GM13976 (cell line): ENCODE data around the gene NADK2.
"Not testable (repeated sequence)": the region's sequence is repeated elsewhere in the genome, so short reads cannot be mapped to it uniquely, and the experiment has no call there.

Experiments used
- DNase-seq: peaks from one replicate; pipeline ENCODE4 v3.0.0; 2012; ENCODE audit warnings: low spot score
- in situ Hi-C: fragments of 300-500 bp; cut with MboI; formaldehyde crosslinking; loops from one replicate; pipeline ENCODE4 v1.12.0; 2022; ENCODE audit warnings: low sequenced_read_pairs, mixed read lengths, inconsistent platforms; ENCODE audit not compliant: unreplicated experiment
- TF ChIP-seq, protein P1 (sequence below): IDR thresholded peaks from 2 replicates; pipeline ENCODE4 v1.5.1; 2012; ENCODE audit warnings: borderline replicate concordance, mild to moderate bottlenecking; ENCODE audit not compliant: insufficient read depth; ENCODE audit errors: extremely low read depth, missing control alignments, control extremely low read depth

Gene NADK2

GRCh38 chr5:36241631-36242533 lies at the start of gene NADK2:
TSS of gene NADK2 (minus strand) at chr5:36241925. CDS start at chr5:36241798, 127 bp downstream.
- in situ Hi-C loops = no loop called here
- DNase-seq = peak; percentile 96
- TF ChIP-seq, protein P1, sequence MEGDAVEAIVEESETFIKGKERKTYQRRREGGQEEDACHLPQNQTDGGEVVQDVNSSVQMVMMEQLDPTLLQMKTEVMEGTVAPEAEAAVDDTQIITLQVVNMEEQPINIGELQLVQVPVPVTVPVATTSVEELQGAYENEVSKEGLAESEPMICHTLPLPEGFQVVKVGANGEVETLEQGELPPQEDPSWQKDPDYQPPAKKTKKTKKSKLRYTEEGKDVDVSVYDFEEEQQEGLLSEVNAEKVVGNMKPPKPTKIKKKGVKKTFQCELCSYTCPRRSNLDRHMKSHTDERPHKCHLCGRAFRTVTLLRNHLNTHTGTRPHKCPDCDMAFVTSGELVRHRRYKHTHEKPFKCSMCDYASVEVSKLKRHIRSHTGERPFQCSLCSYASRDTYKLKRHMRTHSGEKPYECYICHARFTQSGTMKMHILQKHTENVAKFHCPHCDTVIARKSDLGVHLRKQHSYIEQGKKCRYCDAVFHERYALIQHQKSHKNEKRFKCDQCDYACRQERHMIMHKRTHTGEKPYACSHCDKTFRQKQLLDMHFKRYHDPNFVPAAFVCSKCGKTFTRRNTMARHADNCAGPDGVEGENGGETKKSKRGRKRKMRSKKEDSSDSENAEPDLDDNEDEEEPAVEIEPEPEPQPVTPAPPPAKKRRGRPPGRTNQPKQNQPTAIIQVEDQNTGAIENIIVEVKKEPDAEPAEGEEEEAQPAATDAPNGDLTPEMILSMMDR = peak; percentile 63

DNA sequence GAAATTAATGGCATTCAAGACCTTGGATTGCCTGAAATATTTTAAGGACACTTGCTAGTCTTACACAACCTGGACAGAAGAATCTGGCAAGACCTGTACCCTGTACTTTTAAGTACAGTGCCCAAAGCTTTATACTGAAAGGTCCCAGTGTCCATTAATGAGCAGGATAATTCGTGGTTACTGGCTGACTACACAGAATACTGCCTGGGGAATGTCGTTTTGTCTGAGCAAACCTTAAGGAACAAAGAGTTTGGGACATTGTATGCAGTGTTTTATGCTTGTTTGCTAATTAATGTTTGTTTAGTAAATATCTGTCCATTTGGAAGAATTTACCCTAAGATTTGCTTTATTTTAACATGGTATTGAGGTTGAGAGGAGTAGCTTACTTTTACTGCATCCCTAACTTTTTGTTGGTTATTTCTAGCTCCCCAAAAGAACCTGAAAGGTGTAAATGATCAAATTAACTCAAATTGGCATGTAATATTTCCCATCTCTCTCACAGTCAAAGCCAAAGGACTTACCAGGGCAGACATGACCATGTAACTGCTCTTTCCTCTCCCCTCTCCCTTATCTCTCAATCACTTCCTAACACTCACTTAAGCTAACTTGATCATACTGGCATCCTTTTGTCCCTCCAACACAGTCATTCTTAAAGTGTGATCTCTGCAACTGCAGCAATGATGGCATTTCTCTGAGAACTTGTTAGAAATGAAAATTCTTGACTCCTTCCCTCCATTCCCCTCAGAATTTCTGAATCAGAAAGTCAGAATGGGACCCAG lies 44.3 kb upstream of the NADK2 start:
- in situ Hi-C loops = no loop called here
- TF ChIP-seq, protein P1 = no peak
- no peak for DNase-seq

GRCh38 chr5:36283775-36284174 lies 42.0 kb upstream of the NADK2 start:
- DNase-seq, in situ Hi-C loops: not testable (repeated sequence)

- DNase-seq = no peak
- in situ Hi-C loops = no loop called here
- TF ChIP-seq, protein P1 = no peak
These were observed 39.9 kb upstream of the NADK2 start for GRCh38 chr5:36281626-36282025.

DNA sequence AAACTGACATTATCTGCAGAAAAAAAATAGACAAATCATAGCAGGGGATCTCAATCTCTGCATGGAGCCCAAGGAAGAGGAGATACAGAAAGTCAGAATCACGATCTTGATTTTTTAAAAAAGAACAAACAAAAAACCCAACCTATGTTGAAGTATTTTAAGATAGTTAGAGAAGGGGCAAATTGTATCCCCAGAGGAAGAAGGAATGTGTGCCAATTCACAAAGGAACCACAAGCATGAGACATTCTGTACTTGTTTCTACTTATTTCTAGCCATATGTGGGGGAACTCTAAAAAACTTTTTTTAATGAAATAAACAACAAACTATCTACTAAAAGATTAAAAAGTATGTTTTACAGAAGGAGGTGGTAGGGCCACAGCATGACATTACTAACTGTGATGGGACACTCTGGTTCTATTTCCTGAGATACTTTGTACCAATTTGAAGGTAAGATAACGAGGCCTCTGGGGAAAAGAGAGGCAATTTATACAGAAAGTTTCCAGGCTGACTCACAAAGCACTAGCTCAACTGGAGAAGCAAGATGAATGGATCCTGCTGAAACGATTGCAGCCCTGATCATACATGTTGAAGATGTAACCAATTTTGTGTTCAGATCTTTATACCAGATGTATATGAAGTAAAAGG lies 37.5 kb upstream of the NADK2 start:
- in situ Hi-C loops = no loop called here
- no peak for DNase-seq
- TF ChIP-seq, protein P1 = no peak

- in situ Hi-C loops = no loop called here
- DNase-seq = no peak
- TF ChIP-seq, protein P1 = no peak
These were observed 35.9 kb upstream of the NADK2 start for GRCh38 chr5:36277521-36278176.

- no peak for DNase-seq
- TF ChIP-seq, protein P1 = no peak
- in situ Hi-C loops = no loop called here
These were observed 35.1 kb upstream of the NADK2 start for GRCh38 chr5:36276864-36277263.
